Sigmoid colon (tissue), 4 donors: ENCODE measurements around the gene CAMK1D.
"Not testable (repeated sequence)": the region's sequence is repeated elsewhere in the genome, so short reads cannot be mapped to it uniquely, and the experiment has no call there.

Experiments
- EP300 ChIP-seq, 4 donors: sonication (generic); formaldehyde crosslinking; IDR thresholded peaks; one replicate each; pipeline ENCODE4 v1.6.1; 2017; ENCODE audit warnings: antibody characterized with exemption in 4 of 4
- POLR2A ChIP-seq, 2 donors: fragments of 450-650 bp; IDR thresholded peaks; one replicate each; pipeline ENCODE4 v1.6.1; 2016; ENCODE audit warnings: antibody characterized with exemption in 2 of 2, mild to moderate bottlenecking in 2 of 2, moderate library complexity in 2 of 2
- POLR2AphosphoS5 ChIP-seq, 4 donors: sonication (generic); formaldehyde crosslinking; IDR thresholded peaks; one replicate each; pipeline ENCODE4 v1.6.1; 2017; ENCODE audit warnings: antibody characterized with exemption in 4 of 4
- TF ChIP-seq, protein P1 (sequence below), 4 experiments: fragments of 450-650 bp in 3 of 4; fragments of 200-600 bp in 1 of 4; IDR thresholded peaks; one replicate each; pipeline ENCODE4 v1.5.1; 2016 to 2019; ENCODE audit warnings: antibody characterized with exemption in 4 of 4, mild to moderate bottlenecking in 3 of 4, moderate library complexity in 2 of 4

DNA sequence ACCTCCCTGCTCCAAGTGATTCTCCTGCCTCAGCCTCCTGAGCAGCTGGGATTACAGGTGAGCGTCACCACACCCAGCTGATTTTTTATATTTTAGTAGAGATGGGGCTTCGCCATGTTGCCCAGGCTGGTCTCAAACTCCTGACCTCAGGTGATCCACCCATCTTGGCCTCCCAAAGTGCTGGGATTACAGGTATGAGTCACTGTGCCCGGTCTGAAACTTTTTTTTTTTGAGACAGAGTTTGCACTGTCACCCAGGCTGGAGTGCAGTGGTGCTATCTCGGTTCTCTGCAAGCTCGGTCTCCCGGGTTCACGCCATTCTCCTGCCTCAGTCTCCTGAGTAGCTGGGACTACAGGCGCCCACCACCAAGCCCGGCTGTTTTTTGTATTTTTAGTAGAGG lies 21.0 kb upstream of the CAMK1D start:
- TF ChIP-seq POLR2A, POLR2AphosphoS5, EP300 (IDR thresholded peaks at IDR 0.05): not testable (repeated sequence)
- TF ChIP-seq, protein P1, sequence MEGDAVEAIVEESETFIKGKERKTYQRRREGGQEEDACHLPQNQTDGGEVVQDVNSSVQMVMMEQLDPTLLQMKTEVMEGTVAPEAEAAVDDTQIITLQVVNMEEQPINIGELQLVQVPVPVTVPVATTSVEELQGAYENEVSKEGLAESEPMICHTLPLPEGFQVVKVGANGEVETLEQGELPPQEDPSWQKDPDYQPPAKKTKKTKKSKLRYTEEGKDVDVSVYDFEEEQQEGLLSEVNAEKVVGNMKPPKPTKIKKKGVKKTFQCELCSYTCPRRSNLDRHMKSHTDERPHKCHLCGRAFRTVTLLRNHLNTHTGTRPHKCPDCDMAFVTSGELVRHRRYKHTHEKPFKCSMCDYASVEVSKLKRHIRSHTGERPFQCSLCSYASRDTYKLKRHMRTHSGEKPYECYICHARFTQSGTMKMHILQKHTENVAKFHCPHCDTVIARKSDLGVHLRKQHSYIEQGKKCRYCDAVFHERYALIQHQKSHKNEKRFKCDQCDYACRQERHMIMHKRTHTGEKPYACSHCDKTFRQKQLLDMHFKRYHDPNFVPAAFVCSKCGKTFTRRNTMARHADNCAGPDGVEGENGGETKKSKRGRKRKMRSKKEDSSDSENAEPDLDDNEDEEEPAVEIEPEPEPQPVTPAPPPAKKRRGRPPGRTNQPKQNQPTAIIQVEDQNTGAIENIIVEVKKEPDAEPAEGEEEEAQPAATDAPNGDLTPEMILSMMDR (IDR thresholded peaks at IDR 0.05) = not testable (repeated sequence)
